H1 (cell line): ENCODE results near the gene FRMD4A. TPM values are rescaled to one million over a fixed set of nuclear protein-coding genes. Genes with fewer than 3 reads are reported as not detected.

Experiments
- BCL11A ChIP-seq, 2 experiments: IDR thresholded peaks; one replicate each; pipeline ENCODE4 v1.6.1; 2011; ENCODE audit warnings: low read depth in 2 of 2, low read length in 2 of 2, mild to moderate bottlenecking in 2 of 2
- MAFK ChIP-seq: IDR thresholded peaks from 2 replicates; pipeline ENCODE4 v1.6.1; 2012; ENCODE audit warnings: low read depth, mild to moderate bottlenecking, improper control_type of control experiment, low read length
- RAD21 ChIP-seq, 2 experiments: IDR thresholded peaks in 1 of 2; conservative IDR thresholded peaks in 1 of 2; 2 replicates each; pipeline ENCODE4 v1.6.1; 2011; ENCODE audit warnings: low read depth in 2 of 2, low read length in 2 of 2, improper control_type of control experiment in 1 of 2, inconsistent platforms in 1 of 2, mild to moderate bottlenecking in 1 of 2, moderate library complexity in 1 of 2
- polyA plus RNA-seq, 7 experiments: library from polyadenylated mRNA; depleted of rRNA in 3 of 7; stranded (reverse) in 5 of 7; unstranded in 2 of 7; fragments of >200 nt in 5 of 7; fragments of 200-250 nt in 2 of 7; gene quantifications; 1 replicate in 5 of 7; 2 replicates in 1 of 7; 4 replicates in 1 of 7; pipeline versions ENCODE4 v1.2.1 to v1.2.3, GENCODE V29; 2011 to 2013; ENCODE audit warnings: missing spikeins in 2 of 7, mixed read lengths in 2 of 7
- total RNA-seq: library from RNA; stranded (reverse); fragmentation: NEBNext Ultra II Directional; extraction: Animal tissue kit (Norgen Biotek cat#: 25700); gene quantifications from 2 replicates; pipeline ENCODE4 v1.2.1, GENCODE V29; 2021

The FRMD4A gene
- total and polyA plus RNA-seq, 2 of the 8 experiments (the other 6 are each of a cell fraction or from before 2014, with no cell fraction given): 38.6 to 39.6 TPM

- no peak for TF ChIP-seq RAD21 (IDR thresholded peaks at IDR 0.05 in 1 of 2, conservative IDR thresholded peaks at IDR 0.05 in 1 of 2; ENCODE audit: low read depth in 2 of 2, low read length in 2 of 2)
- no peak for TF ChIP-seq BCL11A (IDR thresholded peaks at IDR 0.05; ENCODE audit: low read depth in 2 of 2, low read length in 2 of 2)
- TF ChIP-seq MAFK: no peak
These were observed 249.9 kb downstream of the FRMD4A start (continued) for GRCh38 chr10:14080795-14081194.
